CD4-positive, alpha-beta memory T cell (primary cell): ENCODE results near the gene TNFRSF14. TPM values are rescaled to one million over a fixed set of nuclear protein-coding genes. Genes with fewer than 3 reads are reported as not detected.

ENCODE experiments used
- CTCF ChIA-PET: fragments of 350-600 bp; sonication (Branson Sonifier 250); formaldehyde crosslinking; loops from one replicate; lab custom pipeline; 2021; ENCODE audit warnings: inconsistent platforms; ENCODE audit not compliant: partially characterized antibody; lab: Charles Lee
- POLR2A ChIA-PET: fragments of 350-600 bp; sonication (Branson Sonifier 250); formaldehyde crosslinking; loops from one replicate; lab custom pipeline; 2021; ENCODE audit not compliant: partially characterized antibody; lab: Charles Lee
- DNase-seq, 5 donors: peaks; one replicate each; pipeline versions ENCODE4 v3.0.0 to v3.0.0-alpha.2; 2020 to 2022; ENCODE audit warnings: mixed read lengths in 1 of 5
- H3K27ac ChIP-seq: one replicate; pipeline ENCODE4 v1.7.0; 2013; ENCODE audit warnings: low read depth, low read length
- H3K27me3 ChIP-seq: 2 replicates; pipeline ENCODE4 v1.7.0; 2013; ENCODE audit warnings: mild to moderate bottlenecking, low read length, moderate library complexity; ENCODE audit not compliant: insufficient read depth
- H3K36me3 ChIP-seq: 2 replicates; pipeline ENCODE4 v1.7.0; 2013; ENCODE audit warnings: mild to moderate bottlenecking, low read length, moderate library complexity; ENCODE audit not compliant: insufficient read depth
- H3K4me1 ChIP-seq: 2 replicates; pipeline ENCODE4 v1.7.0; 2013; ENCODE audit warnings: mild to moderate bottlenecking, low read length, moderate library complexity; ENCODE audit not compliant: insufficient read depth
- H3K4me3 ChIP-seq, 2 donors: one replicate each; pipeline ENCODE4 v1.7.0; 2013; ENCODE audit warnings: low read length in 2 of 2, mild to moderate bottlenecking in 1 of 2
- H3K9me3 ChIP-seq, 2 donors: one replicate each; pipeline ENCODE4 v1.7.0; 2013; ENCODE audit warnings: low read length in 2 of 2, control low read depth in 1 of 2; ENCODE audit not compliant: control insufficient read depth in 1 of 2
- H3K27ac Mint-ChIP-seq, 7 donors: one replicate each; pipeline ENCODE4 v1.8.0; 2020 to 2021; ENCODE audit warnings: mixed read lengths in 7 of 7, mild to moderate bottlenecking in 6 of 7, inconsistent platforms in 3 of 7, moderate library complexity in 3 of 7
- H3K27me3 Mint-ChIP-seq, 2 donors: one replicate each; pipeline ENCODE4 v1.8.0; 2020 to 2021; ENCODE audit warnings: mixed read lengths in 2 of 2
- H3K36me3 Mint-ChIP-seq, 2 donors: one replicate each; pipeline ENCODE4 v1.8.0; 2020 to 2021; ENCODE audit warnings: mixed read lengths in 2 of 2, inconsistent platforms in 1 of 2, mild to moderate bottlenecking in 1 of 2
- H3K4me1 Mint-ChIP-seq, 4 donors: one replicate each; pipeline ENCODE4 v1.8.0; 2020 to 2021; ENCODE audit warnings: mixed read lengths in 4 of 4, mild to moderate bottlenecking in 1 of 4
- H3K4me3 Mint-ChIP-seq, 8 donors: one replicate each; pipeline ENCODE4 v1.8.0; 2020 to 2021; ENCODE audit warnings: mixed read lengths in 8 of 8, mild to moderate bottlenecking in 7 of 8, moderate library complexity in 6 of 8, inconsistent platforms in 3 of 8
- H3K9me3 Mint-ChIP-seq, 8 donors: one replicate each; pipeline ENCODE4 v1.8.0; 2020 to 2021; ENCODE audit warnings: mixed read lengths in 8 of 8, mild to moderate bottlenecking in 5 of 8, inconsistent platforms in 3 of 8, moderate library complexity in 1 of 8
- intact Hi-C: fragments of 100-400 bp; cut with micrococcal nuclease; formaldehyde crosslinking; loops from one replicate; pipeline ENCODE4 v1.15.1; 2023
- polyA plus RNA-seq, 2 donors: library from polyadenylated mRNA; unstranded; fragments of 300-500 nt; fragmentation: Illumina TruSeq; gene quantifications; one replicate each; pipeline ENCODE4 v1.2.3, GENCODE V29; 2021
- total RNA-seq, 2 experiments: library from RNA; stranded (reverse); gene quantifications; one replicate each; pipeline ENCODE4 v1.2.3, GENCODE V29; 2021

The TNFRSF14 gene
- total and polyA plus RNA-seq, 4 experiments from 2014 or later = 59.6 to 173 (median 118) TPM

GRCh38 chr1:2597441-2598328, 41.5 kb downstream of the TNFRSF14 start:
- H3K27me3 Mint-ChIP-seq = peaks cover 1 to 2% of the 10 kb centered on the region in 2 donors
- Histone ChIP-seq H3K27me3 (no peaks in the 10 kb centered on the region), H3K27ac (no peak overlapping the region), H3K9me3 (no peaks in the 10 kb centered on the region), H3K4me3 (no peak overlapping the region), H3K36me3 (no peaks in the 10 kb centered on the region), H3K4me1 (no peaks in the 10 kb centered on the region)
- peaks cover 0 to 4% (median 3%) of the 10 kb centered on the region in 4 donors for H3K4me1 Mint-ChIP-seq
- H3K9me3 Mint-ChIP-seq = peaks cover 0 to 13% (median 2%) of the 10 kb centered on the region in 8 donors
- ChIA-PET CTCF (no interaction called here), POLR2A (no interaction called here)
- DNase-seq = no peak
- intact Hi-C loops = loop anchor here (1.0 kb wide), 1 partner anchor 13 kb away; no protein-coding TSS in a partner anchor
- H3K27ac Mint-ChIP-seq = no peak overlapping the region
- H3K36me3 Mint-ChIP-seq = no peaks in the 10 kb centered on the region
- no peak overlapping the region for H3K4me3 Mint-ChIP-seq

GRCh38 chr1:2598329-2598931, 42.3 kb downstream of the TNFRSF14 start:
- no peaks in the 10 kb centered on the region for H3K36me3 ChIP-seq
- H3K9me3 ChIP-seq = no peaks in the 10 kb centered on the region
- no peaks in the 10 kb centered on the region for H3K27me3 ChIP-seq
- no peak overlapping the region for H3K27ac ChIP-seq
- H3K4me3 ChIP-seq = no peak overlapping the region
- no peaks in the 10 kb centered on the region for H3K36me3 Mint-ChIP-seq
- CTCF ChIA-PET = no interaction called here
- no peaks in the 10 kb centered on the region for H3K4me1 ChIP-seq
- H3K4me1 Mint-ChIP-seq = no peaks in the 10 kb centered on the region
- H3K9me3 Mint-ChIP-seq = peaks cover 0 to 13% (median 2%) of the 10 kb centered on the region in 8 donors
- no peak overlapping the region for H3K27ac Mint-ChIP-seq
- no peak for DNase-seq
- intact Hi-C loops = no loop called here
- H3K4me3 Mint-ChIP-seq = no peak overlapping the region
- POLR2A ChIA-PET = no interaction called here
- H3K27me3 Mint-ChIP-seq = peaks cover 1 to 2% of the 10 kb centered on the region in 2 donors

DNA sequence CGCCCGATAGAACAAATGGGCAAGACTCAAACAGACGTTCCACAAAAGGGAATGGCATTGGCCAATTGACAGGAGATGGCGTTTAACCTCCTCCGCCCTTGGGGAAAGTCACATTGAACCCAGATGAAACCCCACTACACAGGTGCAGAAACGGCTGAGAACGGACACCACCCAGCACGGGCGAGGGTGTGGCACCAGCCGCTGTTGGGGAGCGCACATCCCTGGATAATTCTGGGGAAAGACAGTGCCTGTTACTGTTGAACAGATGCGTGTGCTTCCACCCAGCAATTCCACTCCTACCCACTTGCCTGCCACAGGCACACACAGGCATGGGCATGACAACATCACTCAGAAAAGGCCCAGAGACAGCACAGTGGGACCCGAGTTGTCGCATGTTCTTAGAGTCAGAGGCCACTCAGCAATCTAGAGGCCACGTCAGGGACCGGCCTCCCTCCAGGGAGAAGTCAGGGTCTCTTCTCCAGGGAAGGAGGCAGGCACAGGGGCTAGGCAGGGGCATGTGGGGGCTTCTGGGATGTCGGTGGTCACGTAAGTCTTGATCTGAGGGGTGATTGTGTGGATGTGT, 45.6 kb downstream of the TNFRSF14 start:
- DNase-seq = no peak
- H3K27ac ChIP-seq = no peak overlapping the region
- H3K4me1 ChIP-seq = no peaks in the 10 kb centered on the region
- H3K27me3 ChIP-seq = no peaks in the 10 kb centered on the region
- CTCF ChIA-PET = no interaction called here
- H3K4me3 Mint-ChIP-seq = no peak overlapping the region
- no peaks in the 10 kb centered on the region for H3K9me3 ChIP-seq
- H3K36me3 Mint-ChIP-seq = no peaks in the 10 kb centered on the region
- no peaks in the 10 kb centered on the region for H3K4me1 Mint-ChIP-seq
- H3K27me3 Mint-ChIP-seq = peaks cover 0 to 2% of the 10 kb centered on the region in 2 donors
- H3K36me3 ChIP-seq = no peaks in the 10 kb centered on the region
- H3K9me3 Mint-ChIP-seq = peaks cover 0 to 13% (median 2%) of the 10 kb centered on the region in 8 donors
- peak overlapping the region in 1 of 7 donors; percentile 9 for H3K27ac Mint-ChIP-seq
- intact Hi-C loops = no loop called here
- POLR2A ChIA-PET = no interaction called here
- H3K4me3 ChIP-seq = no peak overlapping the region

DNA sequence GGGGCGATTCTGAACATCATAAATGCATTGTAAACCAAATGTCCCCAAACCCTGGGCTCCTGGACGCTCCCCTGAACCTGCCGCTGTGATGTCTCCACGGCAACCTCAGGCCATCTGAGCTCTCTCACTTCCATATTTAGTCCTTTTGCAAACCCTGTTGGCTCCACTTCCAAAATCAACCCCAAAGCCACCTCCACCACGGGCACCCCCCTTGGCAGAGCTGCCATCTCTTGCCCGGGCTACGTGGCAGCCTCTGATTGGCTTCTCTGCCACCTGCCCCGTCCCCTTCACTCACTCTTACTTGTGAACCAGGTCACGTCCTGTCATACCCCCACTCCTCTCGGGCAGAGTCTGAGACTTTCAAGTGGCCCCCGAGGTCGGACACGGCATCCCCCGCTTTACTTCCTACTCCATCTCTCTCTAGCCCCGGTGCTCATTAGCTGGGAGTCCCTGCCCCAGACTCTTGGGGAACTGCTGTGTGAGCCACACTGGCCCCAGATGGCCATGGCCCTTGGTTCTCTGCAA, 46.2 kb downstream of the TNFRSF14 start:
- no peak overlapping the region for H3K27ac ChIP-seq
- H3K4me3 Mint-ChIP-seq = no peak overlapping the region

DNA sequence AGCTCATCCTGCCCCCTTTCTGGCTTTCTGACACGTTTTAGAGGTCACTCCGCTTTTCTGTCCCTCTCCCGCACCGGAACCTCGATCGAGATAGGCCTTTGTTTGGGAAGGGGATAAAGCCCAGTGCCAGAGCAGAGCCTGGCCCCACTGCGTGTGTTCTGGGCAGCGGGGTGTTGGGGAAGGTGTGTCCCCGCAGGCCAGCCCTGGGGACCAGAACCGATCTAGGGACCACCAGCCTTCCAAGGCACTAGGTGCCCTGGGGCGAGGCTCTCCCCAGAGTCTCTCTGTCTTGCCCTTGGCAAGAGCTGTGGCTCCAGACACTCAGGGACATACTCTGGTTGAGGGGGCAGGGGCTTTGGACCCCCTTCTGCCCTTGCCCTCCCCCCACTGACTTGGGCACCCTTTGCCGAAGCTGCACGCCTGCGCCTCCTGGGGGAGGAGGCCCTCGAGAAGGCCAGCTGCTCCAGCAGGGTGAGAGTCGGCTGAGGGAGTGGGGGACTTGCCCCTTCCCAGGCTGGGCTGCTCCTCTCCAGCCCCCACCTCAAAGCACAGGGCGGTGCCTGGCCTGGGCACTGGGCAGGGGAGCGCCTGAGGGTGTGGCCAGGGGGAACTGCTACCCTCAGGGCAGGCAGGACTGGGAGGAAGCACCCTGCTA, 46.8 kb downstream of the TNFRSF14 start:
- no peaks in the 10 kb centered on the region for H3K4me1 Mint-ChIP-seq
- H3K27me3 Mint-ChIP-seq = peaks cover 0 to 2% of the 10 kb centered on the region in 2 donors
- no peaks in the 10 kb centered on the region for H3K4me1 ChIP-seq
- H3K9me3 ChIP-seq = no peaks in the 10 kb centered on the region
- H3K36me3 Mint-ChIP-seq = no peaks in the 10 kb centered on the region
- no peak for DNase-seq
- CTCF ChIA-PET = no interaction called here
- no peak overlapping the region for H3K27ac ChIP-seq
- POLR2A ChIA-PET = no interaction called here
- peaks cover 0 to 12% (median 2%) of the 10 kb centered on the region in 8 donors for H3K9me3 Mint-ChIP-seq
- intact Hi-C loops = no loop called here
- no peak overlapping the region for H3K4me3 Mint-ChIP-seq
- H3K27ac Mint-ChIP-seq = no peak overlapping the region
- H3K27me3 ChIP-seq = no peaks in the 10 kb centered on the region
- H3K4me3 ChIP-seq = no peak overlapping the region
- no peaks in the 10 kb centered on the region for H3K36me3 ChIP-seq

More for the DNA sequence above, 46.2 kb downstream of the TNFRSF14 start:
- ChIA-PET CTCF (no interaction called here), POLR2A (no interaction called here)
- no peak for DNase-seq
- Histone ChIP-seq H3K36me3 (no peaks in the 10 kb centered on the region), H3K4me1 (no peaks in the 10 kb centered on the region), H3K27me3 (no peaks in the 10 kb centered on the region), H3K4me3 (no peak overlapping the region), H3K9me3 (no peaks in the 10 kb centered on the region)
- H3K27ac Mint-ChIP-seq = peak overlapping the region in 1 of 7 donors; percentile 18
- intact Hi-C loops = no loop called here
- H3K4me1 Mint-ChIP-seq = no peaks in the 10 kb centered on the region
- peaks cover 0 to 2% of the 10 kb centered on the region in 2 donors for H3K27me3 Mint-ChIP-seq
- H3K36me3 Mint-ChIP-seq = no peaks in the 10 kb centered on the region
- peaks cover 0 to 13% (median 2%) of the 10 kb centered on the region in 8 donors for H3K9me3 Mint-ChIP-seq

- Mint-ChIP-seq H3K9me3 (peaks cover 0 to 7% (median under 1%) of the 10 kb centered on the region in 8 donors), H3K27ac (no peak overlapping the region), H3K4me3 (no peak overlapping the region), H3K36me3 (no peaks in the 10 kb centered on the region), H3K4me1 (no peaks in the 10 kb centered on the region), H3K27me3 (peaks cover 0 to 2% of the 10 kb centered on the region in 2 donors)
- Histone ChIP-seq H3K27me3 (no peaks in the 10 kb centered on the region), H3K9me3 (no peaks in the 10 kb centered on the region), H3K4me1 (no peaks in the 10 kb centered on the region), H3K4me3 (no peak overlapping the region), H3K36me3 (no peaks in the 10 kb centered on the region), H3K27ac (no peak overlapping the region)
- ChIA-PET CTCF (no interaction called here), POLR2A (no interaction called here)
- intact Hi-C loops = no loop called here
- no peak for DNase-seq
Observed at GRCh38 chr1:2603521-2604155, 47.5 kb downstream of the TNFRSF14 start.
